ENCODE results near the gene AMH. TPM values are rescaled to one million over a fixed set of nuclear protein-coding genes. Genes with fewer than 3 reads are reported as not detected.

Gene AMH
- total and polyA plus RNA-seq, 2 experiments from 2014 or later, result 1.9 to 6.8 TPM

- TF ChIP-seq, protein P1, sequence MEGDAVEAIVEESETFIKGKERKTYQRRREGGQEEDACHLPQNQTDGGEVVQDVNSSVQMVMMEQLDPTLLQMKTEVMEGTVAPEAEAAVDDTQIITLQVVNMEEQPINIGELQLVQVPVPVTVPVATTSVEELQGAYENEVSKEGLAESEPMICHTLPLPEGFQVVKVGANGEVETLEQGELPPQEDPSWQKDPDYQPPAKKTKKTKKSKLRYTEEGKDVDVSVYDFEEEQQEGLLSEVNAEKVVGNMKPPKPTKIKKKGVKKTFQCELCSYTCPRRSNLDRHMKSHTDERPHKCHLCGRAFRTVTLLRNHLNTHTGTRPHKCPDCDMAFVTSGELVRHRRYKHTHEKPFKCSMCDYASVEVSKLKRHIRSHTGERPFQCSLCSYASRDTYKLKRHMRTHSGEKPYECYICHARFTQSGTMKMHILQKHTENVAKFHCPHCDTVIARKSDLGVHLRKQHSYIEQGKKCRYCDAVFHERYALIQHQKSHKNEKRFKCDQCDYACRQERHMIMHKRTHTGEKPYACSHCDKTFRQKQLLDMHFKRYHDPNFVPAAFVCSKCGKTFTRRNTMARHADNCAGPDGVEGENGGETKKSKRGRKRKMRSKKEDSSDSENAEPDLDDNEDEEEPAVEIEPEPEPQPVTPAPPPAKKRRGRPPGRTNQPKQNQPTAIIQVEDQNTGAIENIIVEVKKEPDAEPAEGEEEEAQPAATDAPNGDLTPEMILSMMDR (conservative IDR thresholded peaks at IDR 0.05; ENCODE audit: low read depth in 2 of 2), result no peak
- TF ChIP-seq POLR2AphosphoS5 (IDR thresholded peaks at IDR 0.05; ENCODE audit: low read depth), result no peak
- no peak for TF ChIP-seq ZNF331 (CRISPR knock-in tag; IDR thresholded peaks at IDR 0.05; ENCODE audit: low read depth)
- no peak for TF ChIP-seq ETS1 (IDR thresholded peaks at IDR 0.05)
- TF ChIP-seq CREB1 (CRISPR knock-in tag; IDR thresholded peaks at IDR 0.05; ENCODE audit: low read depth), result no peak
Observed at GRCh38 chr19:2223959-2224358, 25.2 kb upstream of the AMH start (continued).

- Mint-ChIP-seq H3K27ac (peak overlapping the region; percentile 87), H3K4me1 (no peaks in the 10 kb centered on the region), H3K36me3 (ENCODE audit: low read depth) (peaks cover 32% of the 10 kb centered on the region), H3K27me3 (ENCODE audit: insufficient read depth, low read depth, poor library complexity) (peaks cover 7% of the 10 kb centered on the region), H3K4me3 (no peak overlapping the region), H3K9me3 (no peaks in the 10 kb centered on the region)
- Histone ChIP-seq H3K9me2 (ENCODE audit: insufficient read depth) (no peaks in the 10 kb centered on the region), H3K36me3 (ENCODE audit: insufficient read depth) (no peaks in the 10 kb centered on the region; the same call in 1 of the 2 replicates), H2AFZ (no peak overlapping the region), H3K4me1 (ENCODE audit: insufficient read depth) (no peaks in the 10 kb centered on the region), H3F3A (replicated peaks; ENCODE audit: low read depth) (0 out of 2 replicates have a peak, but pooled peaks cover 4% of the 10 kb centered on the region), H3K4me2 (no peak overlapping the region), H3K27ac (ENCODE audit: low read depth) (peak overlapping the region; percentile 78), H3K4me3 (no peak overlapping the region), H3K27me3 (ENCODE audit: insufficient read depth) (no peaks in the 10 kb centered on the region), H3K79me2 (replicated peaks; ENCODE audit: insufficient read depth) (no peaks in the 10 kb centered on the region), H4K20me1 (replicated peaks; ENCODE audit: insufficient read depth) (peaks cover 4% of the 10 kb centered on the region; the same call in 1 of the 2 replicates)
- DNase-seq (ENCODE audit: low spot score), result no peak
- no peak for ATAC-seq
- TF ChIP-seq, protein P1 (conservative IDR thresholded peaks at IDR 0.05; ENCODE audit: low read depth in 2 of 2), result no peak
- no peak for TF ChIP-seq ETS1 (IDR thresholded peaks at IDR 0.05)
- TF ChIP-seq, protein P2, sequence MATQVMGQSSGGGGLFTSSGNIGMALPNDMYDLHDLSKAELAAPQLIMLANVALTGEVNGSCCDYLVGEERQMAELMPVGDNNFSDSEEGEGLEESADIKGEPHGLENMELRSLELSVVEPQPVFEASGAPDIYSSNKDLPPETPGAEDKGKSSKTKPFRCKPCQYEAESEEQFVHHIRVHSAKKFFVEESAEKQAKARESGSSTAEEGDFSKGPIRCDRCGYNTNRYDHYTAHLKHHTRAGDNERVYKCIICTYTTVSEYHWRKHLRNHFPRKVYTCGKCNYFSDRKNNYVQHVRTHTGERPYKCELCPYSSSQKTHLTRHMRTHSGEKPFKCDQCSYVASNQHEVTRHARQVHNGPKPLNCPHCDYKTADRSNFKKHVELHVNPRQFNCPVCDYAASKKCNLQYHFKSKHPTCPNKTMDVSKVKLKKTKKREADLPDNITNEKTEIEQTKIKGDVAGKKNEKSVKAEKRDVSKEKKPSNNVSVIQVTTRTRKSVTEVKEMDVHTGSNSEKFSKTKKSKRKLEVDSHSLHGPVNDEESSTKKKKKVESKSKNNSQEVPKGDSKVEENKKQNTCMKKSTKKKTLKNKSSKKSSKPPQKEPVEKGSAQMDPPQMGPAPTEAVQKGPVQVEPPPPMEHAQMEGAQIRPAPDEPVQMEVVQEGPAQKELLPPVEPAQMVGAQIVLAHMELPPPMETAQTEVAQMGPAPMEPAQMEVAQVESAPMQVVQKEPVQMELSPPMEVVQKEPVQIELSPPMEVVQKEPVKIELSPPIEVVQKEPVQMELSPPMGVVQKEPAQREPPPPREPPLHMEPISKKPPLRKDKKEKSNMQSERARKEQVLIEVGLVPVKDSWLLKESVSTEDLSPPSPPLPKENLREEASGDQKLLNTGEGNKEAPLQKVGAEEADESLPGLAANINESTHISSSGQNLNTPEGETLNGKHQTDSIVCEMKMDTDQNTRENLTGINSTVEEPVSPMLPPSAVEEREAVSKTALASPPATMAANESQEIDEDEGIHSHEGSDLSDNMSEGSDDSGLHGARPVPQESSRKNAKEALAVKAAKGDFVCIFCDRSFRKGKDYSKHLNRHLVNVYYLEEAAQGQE (IDR thresholded peaks at IDR 0.05; ENCODE audit: unreplicated experiment), result no peak
- TF ChIP-seq EZH2phosphoT487 (IDR thresholded peaks at IDR 0.05; ENCODE audit: unreplicated experiment), result no peak
- no peak for TF ChIP-seq POLR2AphosphoS5 (IDR thresholded peaks at IDR 0.05; ENCODE audit: low read depth)
- TF ChIP-seq ZNF331 (CRISPR knock-in tag; IDR thresholded peaks at IDR 0.05; ENCODE audit: low read depth), result no peak
- TF ChIP-seq JUNB (IDR thresholded peaks at IDR 0.05; ENCODE audit: unreplicated experiment), result no peak
Observed at GRCh38 chr19:2224754-2225349, 24.3 kb upstream of the AMH start.

Data from GM23338 (cell line).